ENCODE measurements around the gene C1orf74.

GRCh38 chr1:209756615-209757445 is 27.5 kb downstream of the C1orf74 start:
- TF ChIP-seq EZH2 (IDR thresholded peaks at IDR 0.05) (no peak), JUND (IDR thresholded peaks at IDR 0.05) (no peak), POLR2AphosphoS5 (IDR thresholded peaks at IDR 0.05; ENCODE audit: low read depth, low read length) (no peak), CEBPB (IDR thresholded peaks at IDR 0.05; ENCODE audit: low read depth) (no peak)
